Hematopoietic multipotent progenitor cell treated with erythropoietin and hydrocortisone succinate and interleukin-3 and kit ligand, for 17 days (in vitro differentiated cells): Measurements from ENCODE around the gene THAP4.

Experiments used
- DNase-seq: peaks from one replicate; pipeline ENCODE4 v3.0.0-alpha.2; 2015; ENCODE audit warnings: low spot score

The THAP4 gene

DNA sequence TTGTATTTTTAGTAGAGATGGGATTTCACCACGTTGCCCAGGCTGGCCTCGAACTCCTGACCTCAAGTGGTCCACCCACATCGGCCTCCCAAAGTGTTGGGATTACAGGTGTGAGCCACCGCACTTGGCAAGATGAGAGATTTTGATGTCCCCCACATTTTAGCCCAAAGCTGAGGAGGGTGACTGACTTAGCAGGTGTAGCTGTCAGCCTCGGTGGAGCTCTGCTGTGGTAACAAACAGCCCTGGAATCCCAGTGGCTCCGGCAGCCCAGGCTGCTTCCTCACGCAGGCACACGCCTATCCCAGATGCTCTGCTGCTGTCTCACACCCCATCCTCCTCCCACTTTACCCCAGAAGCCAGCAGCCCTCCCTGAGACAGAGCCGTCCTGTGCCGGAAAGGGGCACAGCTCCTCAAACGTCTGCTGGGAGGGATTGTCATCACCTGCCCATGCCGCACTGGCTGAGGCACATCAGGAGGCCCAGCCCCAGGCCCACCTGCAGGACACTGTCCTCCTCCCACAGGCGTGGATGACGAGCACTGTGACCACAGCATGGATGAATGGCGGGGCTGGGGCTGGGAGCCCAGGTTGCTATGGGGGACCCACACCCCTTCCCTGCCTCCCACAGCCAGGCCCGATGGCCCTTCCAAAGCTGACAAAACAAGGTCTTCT is 89.0 kb downstream of the THAP4 start:
- DNase-seq, result no peak

DNA sequence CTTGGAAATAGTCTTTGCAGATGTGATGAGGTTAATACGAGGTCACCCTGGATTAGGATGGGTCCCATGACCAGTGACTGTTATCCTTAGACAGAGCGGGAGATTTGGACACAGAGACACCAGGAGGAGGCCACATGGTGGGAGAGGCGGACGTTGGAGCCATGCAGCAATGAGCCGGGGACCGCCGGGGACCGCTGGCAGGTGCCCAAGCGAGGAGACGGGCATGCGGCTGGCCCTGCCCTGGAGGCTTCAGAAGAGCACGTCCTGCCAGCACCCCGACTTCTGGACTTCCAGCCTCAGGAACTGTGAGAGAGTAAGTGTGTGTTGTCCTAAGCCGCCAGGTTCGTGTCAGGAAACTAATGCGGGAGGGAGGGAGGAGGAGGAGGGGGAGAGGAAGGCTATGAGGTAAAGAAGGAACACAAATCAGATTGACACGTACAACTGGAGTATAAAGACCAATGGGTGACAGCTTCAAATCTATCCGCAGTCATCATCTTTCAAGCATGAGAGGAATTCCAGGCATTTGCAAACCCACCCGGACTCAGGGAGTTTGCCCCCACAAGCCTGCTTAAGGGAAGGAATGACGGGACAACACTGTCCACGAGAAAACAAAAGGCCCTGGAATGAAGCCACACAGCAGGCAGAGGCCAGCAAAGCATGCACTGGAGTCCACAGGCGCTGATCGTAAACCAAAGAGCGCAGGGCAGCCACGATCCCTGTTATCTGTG is 90.0 kb downstream of the THAP4 start:
- no peak for DNase-seq

DNA sequence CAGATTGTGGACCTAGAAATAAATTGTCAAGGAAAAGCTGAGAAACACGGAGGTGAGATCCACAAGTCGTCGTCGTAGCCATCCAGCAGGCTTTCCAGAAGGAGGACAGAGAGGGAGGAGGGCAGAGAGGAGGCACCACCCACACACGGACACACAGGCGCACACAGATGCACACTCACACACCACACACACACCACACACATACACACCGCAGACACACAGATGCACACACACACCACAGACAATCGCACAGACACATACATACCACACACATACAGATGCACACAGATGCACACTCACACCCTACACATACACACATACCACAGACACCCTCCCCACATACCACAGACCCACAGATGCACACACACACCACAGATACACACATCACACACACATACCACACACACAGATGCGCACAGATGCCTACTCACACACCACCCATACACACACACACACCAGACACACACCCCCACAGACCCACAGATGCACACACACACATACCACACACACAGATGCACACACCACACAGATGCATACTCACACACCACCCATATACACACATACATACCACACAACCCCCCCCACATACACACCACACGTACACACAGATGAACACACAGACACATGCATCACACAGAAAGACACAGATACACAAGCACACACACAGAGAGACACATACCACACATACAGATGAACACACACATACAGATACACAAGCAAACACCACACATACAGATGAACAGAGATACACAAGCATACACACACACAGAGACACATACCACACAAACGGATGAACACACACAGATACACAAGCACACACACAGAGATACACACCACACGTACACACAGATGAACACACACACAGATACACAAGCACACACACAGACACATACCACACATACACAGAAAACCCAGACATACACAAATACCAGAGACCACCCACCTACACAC is 91.2 kb downstream of the THAP4 start:
- DNase-seq, result no peak

DNA sequence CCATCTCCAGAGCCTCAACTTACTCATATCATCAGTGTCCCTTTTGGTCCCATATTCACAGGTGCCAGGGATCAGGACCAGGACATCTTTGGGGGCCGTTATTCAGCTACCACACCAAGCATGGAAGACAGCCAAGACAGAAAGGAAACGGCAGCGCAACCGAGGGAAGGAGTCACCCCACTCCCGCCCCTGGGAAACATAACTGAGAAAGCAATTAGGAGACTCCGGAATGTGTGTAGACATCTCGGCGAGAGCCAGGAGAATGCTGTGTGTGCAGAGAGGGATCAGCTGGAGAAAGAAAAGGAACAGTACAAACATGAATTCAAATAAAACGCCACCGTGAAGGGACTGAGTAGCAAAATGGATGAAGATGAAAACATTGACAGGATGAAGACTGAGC is 91.9 kb downstream of the THAP4 start:
- no peak for DNase-seq

DNA sequence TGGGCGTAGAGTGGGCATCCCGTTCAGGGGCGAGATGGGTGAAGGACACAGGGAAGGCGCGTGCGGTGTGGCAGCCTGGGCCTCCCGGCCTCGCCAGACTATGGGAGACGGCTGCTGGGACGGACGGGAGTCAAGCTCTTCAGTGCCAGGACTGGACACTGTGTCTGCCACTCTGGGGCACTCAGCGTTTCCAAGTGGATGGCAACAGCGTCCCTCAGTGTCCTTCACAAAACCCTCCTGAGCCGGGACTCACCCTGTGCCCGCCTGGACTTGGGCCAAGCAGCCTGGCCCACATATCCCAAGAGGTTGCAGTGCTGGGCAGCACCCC is 94.7 kb downstream of the THAP4 start:
- DNase-seq, result no peak

DNA sequence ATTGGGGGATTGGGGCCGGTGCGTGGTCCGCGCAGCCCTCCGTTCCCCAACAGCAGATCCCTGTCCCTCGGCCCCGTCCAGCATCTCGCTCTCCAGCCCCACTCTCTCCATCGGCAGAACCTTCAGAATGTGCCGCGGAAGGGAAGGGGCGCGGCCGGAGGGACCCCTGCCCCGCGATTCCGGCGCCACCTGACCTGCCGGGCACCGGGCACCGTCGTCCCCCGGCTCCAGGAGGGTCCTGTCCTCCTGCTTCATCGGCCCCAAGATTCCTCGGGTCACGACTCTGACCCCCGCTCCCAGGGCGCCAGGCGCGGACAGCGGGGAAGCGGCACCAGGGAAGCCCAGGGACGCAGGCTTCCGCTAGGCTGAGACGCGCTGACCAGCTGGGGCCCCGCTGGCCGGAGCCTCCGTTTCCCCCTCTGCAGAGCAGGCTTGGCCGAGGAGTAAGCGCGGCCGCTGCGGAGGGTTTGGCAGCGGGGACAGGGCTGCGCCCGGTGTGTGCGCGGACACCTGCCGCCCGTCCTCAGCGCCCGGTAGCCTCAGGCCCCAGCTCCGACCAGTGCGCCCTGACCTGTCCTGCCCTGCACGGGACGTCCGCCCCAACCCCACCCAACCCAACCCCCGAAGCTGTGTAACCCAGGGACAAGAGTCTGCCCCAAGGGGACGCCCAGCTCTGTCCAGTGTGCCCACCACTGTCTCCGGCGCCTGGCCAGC is 95.2 kb downstream of the THAP4 start:
- DNase-seq, result no peak

DNA sequence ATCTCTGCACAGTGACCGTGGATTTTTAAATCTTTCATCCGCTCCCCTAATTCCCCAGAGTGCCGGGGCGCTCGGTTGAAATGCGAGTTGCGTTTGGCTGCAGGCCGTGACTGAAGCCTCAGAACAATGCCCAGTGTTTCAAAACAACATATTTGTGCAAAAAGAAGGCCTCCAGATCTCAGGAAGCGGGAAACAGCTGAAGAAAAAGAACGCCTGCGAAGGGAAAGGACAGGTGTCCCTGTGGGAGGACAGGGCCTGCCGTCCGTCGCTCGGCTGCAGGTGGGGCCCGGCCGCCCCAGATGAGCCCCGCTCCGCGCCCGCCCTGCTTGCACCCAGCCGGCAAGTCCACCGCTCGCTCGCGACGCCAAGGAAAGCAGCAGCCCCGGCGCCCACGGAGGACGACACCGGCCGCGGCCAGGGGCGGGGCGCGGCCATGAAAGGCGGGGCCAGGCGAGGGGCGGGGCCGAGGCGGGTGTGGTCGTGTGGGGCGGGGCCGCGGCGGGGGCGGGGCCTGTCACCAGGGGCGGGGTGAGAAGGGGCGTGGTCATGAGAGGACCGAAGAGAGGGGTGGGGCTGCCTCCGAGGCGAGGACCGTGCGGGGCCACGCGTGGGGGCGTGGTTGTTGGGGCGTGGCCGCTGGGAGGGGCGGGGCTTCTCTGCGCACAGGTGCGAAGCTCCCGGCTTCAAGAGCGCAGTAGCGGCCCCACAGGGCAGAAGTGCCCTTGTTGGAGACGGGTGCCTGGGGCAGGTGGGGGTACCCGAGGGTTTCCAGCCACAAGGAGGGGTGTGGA is 96.0 kb downstream of the THAP4 start:
- DNase-seq, result peak; percentile 74

DNA sequence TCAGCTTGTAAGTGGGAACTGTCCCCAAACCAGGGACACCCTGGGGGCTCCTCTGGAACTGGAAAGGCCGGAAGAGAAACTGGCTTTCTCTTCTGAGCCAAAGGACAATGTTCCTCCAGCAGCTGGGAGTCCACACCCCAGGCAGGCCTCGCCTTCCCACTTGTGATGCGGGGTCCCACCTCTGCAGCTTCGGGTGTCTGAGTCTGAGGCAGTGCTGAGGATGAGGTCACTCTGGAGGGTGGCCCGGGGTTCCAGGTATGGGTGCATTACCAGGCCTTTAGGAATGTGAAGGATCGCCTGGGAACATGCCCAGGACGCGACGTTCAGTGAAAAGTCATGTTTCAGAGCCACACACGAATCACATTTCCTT is 96.6 kb downstream of the THAP4 start:
- no peak for DNase-seq

DNA sequence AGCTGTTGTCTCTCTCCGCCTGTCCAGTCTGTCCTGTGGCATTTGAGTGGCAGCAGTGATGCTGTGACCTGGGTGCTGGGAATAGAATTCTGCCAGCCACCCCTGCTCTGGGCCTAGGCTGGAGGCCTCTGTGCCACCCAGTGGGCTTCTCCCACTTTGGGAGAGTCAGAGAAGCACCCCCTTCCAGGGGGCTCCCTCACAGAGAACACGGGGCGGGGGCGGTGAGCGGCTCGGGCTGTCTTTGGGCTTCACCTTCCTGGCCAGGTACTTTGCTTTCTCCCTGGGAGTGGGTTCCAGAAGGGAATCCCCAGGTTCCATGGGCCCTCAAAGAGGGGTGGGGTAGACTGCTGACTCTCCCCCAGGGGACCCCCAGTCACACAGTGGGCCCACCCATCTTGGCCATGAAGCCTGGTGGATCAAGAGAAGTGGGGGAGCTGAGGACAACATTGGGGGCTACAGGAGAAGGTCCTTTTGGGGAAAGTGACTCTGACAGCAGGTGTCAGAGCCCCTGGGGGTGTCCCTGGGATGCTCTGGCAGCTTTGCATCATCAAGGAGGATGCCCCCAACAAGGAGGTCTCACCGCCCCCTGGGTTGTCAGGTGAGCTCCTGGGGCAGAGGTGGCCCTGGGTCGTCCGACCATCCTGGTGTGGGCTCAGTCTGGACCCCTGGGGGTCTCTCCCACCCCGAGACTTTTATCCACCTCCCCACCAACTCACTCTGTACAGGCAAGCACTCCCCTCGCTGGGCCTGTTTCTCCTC is 97.2 kb downstream of the THAP4 start:
- DNase-seq, result no peak

DNA sequence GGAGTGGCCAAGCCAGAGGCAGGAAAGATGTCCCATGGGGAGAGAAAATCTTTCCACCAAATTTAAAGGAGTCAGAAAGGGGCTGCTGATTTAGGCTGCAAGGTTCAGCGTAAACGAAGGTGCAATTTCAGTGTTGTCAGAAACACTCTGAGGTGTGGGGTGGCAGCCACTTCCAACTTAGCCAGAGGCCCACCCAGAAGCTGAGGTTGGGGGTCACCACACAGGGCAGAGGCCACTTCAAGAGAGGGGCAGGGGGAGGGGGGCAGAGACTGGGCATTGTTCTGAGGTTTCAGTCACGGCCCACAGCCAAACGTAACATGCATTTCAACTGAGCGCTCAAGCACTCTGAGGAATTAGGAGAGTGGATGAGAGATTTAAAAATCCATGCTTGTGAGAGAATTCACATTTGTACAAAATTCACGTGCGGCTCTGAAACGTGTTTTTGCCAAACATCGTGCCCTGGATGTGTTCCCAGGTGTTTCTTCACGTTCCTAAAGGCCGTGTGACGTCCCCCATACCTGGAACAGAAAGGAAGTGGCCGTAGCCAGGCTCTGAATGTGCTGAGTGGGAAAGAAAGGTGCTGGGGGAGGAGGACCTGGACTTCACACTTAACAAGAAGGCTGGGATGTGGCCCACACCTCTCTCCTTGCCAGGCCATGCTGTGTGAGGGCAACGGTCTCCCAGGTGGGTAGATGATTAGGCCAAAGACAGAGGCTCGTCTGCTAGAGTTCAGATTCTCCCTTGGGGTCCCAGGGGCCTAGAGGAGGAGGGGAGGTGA is 97.9 kb downstream of the THAP4 start:
- no peak for DNase-seq

DNA sequence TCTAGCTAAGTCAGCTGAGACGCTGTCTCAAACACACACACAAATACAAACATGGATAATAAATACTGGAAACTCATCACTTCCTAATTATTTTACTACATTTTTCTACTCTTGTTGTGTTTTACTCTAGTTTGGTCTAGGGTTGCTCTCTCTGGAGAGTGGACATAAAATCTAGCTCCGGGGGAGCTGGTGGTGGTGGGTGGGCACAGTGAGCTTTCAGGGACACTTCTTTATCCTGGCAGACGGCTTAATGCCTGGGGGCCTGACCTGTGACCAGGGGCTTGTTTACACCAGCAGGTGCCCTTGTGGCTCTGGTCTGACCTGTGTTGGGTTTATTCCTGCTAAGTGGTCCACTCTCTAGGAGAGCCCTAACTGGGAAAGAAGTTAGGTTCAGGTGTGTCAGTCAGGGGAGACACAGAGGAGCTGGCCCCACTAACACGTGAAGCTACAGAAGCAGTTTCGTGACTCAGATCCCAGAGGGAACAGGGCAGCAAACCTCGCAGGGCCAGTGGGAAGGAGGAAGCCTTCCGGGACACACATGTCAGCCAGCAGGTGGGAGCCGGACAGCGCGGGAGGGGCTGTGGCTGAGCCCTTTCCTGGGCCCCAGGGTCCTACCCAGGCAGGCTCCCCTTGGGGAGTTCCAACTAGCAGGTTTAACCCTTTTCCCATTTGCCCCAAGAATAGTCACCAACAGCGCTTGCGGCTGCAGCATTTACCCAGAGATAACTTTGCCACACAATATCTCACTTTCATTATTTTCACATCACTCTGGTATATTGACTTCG is 100.9 kb downstream of the THAP4 start:
- no peak for DNase-seq

DNA sequence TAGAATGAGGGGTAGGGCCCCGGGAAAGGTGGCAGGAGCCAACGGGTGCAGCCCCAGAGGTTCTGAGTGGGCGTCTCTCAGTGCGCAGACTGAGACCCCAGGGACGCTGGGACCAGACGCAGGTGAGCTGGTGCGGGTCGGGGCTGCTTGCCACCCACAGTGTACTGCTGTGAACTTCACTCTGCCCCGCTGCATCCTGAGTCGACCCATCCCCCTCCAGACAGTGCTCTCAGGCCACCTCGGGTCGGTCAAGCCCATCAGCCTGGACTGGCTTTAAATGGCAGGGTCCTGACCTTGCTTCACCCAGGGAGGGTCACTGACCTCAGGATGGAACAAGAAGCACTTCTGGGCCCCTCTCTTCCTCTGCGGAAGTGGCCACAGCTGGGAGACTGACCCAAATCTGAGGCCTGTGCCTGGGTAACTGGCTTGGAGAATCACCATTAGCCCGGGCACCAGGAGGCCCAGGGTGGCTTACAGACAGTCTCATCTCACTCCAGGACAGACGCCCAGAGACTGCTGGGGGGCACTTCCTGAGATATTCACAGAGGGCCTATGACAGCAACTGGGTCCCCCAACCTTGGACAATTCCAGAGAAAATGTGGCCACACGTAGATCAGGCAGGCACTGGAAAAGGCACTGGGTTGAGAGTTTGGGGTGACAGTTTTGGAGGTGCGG is 102.1 kb downstream of the THAP4 start:
- DNase-seq, result no peak
